GM19328 (cell line): ENCODE data around the gene RPL27A.

ENCODE experiments used
- ATAC-seq: cut with Tn5 transposase; IDR thresholded peaks from one replicate; pipeline ENCODE4 v1.9.1; 2021; ENCODE audit warnings: mild to moderate bottlenecking, moderate library complexity; ENCODE audit not compliant: unreplicated experiment

The RPL27A gene

GRCh38 chr11:8698917-8699441, 16.4 kb downstream of the RPL27A start:
- no peak for ATAC-seq

GRCh38 chr11:8699903-8700302, 17.3 kb downstream of the RPL27A start:
- no peak for ATAC-seq

GRCh38 chr11:8701891-8702597, 19.5 kb downstream of the RPL27A start:
- no peak for ATAC-seq

GRCh38 chr11:8702598-8702915, 20.0 kb downstream of the RPL27A start:
- ATAC-seq = no peak

GRCh38 chr11:8704136-8704535, 21.5 kb downstream of the RPL27A start:
- no peak for ATAC-seq

- no peak for ATAC-seq
These were observed 22.6 kb downstream of the RPL27A start for GRCh38 chr11:8705146-8705545.

GRCh38 chr11:8706673-8707432, 24.3 kb downstream of the RPL27A start:
- no peak for ATAC-seq

GRCh38 chr11:8707541-8708191, 25.1 kb downstream of the RPL27A start:
- no peak for ATAC-seq

GRCh38 chr11:8709002-8709672, 26.5 kb downstream of the RPL27A start:
- ATAC-seq = no peak

GRCh38 chr11:8709777-8710176, 27.2 kb downstream of the RPL27A start:
- ATAC-seq = no peak

GRCh38 chr11:8711895-8712442, 29.4 kb downstream of the RPL27A start:
- no peak for ATAC-seq

GRCh38 chr11:8712506-8712905, 29.9 kb downstream of the RPL27A start:
- no peak for ATAC-seq

- ATAC-seq = no peak
These were observed 31.3 kb downstream of the RPL27A start for GRCh38 chr11:8713760-8714454.

GRCh38 chr11:8714622-8715225, 32.1 kb downstream of the RPL27A start:
- no peak for ATAC-seq

GRCh38 chr11:8715501-8715900, 32.9 kb downstream of the RPL27A start:
- ATAC-seq = no peak

GRCh38 chr11:8717544-8717875, 34.9 kb downstream of the RPL27A start:
- no peak for ATAC-seq

- ATAC-seq = no peak
These were observed 35.5 kb downstream of the RPL27A start for GRCh38 chr11:8717876-8718753.

- no peak for ATAC-seq
These were observed 36.6 kb downstream of the RPL27A start for GRCh38 chr11:8719211-8719649.

- ATAC-seq = no peak
These were observed 37.1 kb downstream of the RPL27A start for GRCh38 chr11:8719721-8720120.
